ENCODE results near the gene GH2.
"Not testable (repeated sequence)": the region's sequence is repeated elsewhere in the genome, so short reads cannot be mapped to it uniquely, and the experiment has no call there.

The GH2 gene

DNA sequence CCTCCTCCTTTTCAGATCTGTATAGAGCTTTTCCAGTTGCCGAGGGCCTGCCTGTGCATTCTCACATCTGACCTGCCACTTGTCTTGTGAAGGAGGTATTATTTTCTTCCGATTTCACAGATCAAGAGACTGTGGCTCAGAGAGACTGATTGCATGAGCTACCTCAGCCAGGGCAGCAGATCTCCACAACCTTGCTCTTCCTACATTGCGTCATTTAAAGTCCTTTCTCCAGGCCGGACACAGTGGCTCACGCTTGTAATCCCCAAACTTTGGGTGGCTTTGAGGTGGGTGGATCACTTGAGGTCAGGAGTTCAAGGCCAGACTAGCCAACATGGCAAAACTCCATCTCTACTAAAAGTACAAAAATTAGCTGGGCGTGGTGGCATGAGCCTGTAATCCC is 38.3 kb upstream of the GH2 start:
- not testable (repeated sequence) for H3K9me3 ChIP-seq (ENCODE audit: control insufficient read depth, insufficient read depth, low read depth, low read length); H3K4me3 ChIP-seq (ENCODE audit: low read depth, low read length); H3K27ac ChIP-seq (ENCODE audit: extremely low read depth, low read depth, low read length); H3K4me1 ChIP-seq (ENCODE audit: control insufficient read depth, insufficient read depth, low read length); H3K36me3 ChIP-seq (ENCODE audit: control insufficient read depth in 2 of 2, insufficient read depth in 1 of 2, low read length in 2 of 2)
- POLR2A ChIA-PET: interaction anchor here (0.6 to 2.0 kb wide), 2 partner anchors 23 to 226 kb away, joined by 3 to 10 read pairs; no protein-coding TSS in a partner anchor
- CTCF ChIA-PET: interaction anchor here (0.6 to 4.5 kb wide), 35 partner anchors 8 to 371 kb away, joined by 3 to 58 read pairs (median 5); partner anchors contain the start of genes CD79B and CSHL1

DNA sequence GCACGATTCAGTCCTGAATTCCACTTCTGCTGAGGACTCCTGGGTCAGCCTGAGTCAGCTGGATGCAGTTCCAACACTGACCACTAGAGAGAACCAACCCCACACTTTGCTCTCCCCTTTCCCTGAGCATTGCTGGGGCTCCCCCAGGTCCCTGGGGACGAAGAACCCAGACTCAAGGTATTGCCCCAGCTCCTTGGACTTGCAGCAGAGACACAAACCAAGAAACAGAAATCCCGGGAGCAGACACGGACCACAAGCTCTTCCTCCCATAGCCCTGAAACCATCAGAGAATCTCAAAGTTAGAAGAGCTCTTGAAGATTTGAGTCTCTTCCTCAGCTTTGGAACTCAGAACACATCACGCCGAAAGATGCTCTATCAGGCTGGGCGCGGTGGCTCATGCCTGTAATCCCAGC is 37.6 kb upstream of the GH2 start:
- H3K9me3 ChIP-seq (ENCODE audit: control insufficient read depth, insufficient read depth, low read depth, low read length): no peaks in the 10 kb centered on the region
- TF ChIP-seq, protein P1, sequence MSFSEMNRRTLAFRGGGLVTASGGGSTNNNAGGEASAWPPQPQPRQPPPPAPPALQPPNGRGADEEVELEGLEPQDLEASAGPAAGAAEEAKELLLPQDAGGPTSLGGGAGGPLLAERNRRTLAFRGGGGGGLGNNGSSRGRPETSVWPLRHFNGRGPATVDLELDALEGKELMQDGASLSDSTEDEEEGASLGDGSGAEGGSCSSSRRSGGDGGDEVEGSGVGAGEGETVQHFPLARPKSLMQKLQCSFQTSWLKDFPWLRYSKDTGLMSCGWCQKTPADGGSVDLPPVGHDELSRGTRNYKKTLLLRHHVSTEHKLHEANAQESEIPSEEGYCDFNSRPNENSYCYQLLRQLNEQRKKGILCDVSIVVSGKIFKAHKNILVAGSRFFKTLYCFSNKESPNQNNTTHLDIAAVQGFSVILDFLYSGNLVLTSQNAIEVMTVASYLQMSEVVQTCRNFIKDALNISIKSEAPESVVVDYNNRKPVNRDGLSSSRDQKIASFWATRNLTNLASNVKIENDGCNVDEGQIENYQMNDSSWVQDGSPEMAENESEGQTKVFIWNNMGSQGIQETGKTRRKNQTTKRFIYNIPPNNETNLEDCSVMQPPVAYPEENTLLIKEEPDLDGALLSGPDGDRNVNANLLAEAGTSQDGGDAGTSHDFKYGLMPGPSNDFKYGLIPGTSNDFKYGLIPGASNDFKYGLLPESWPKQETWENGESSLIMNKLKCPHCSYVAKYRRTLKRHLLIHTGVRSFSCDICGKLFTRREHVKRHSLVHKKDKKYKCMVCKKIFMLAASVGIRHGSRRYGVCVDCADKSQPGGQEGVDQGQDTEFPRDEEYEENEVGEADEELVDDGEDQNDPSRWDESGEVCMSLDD (tag by site-specific recombination; IDR thresholded peaks at IDR 0.05): 0 out of 2 replicates have a peak, but pooled peaks have one; percentile 35
- TF ChIP-seq ZNF626 (tag by site-specific recombination; IDR thresholded peaks at IDR 0.05) (no peak), ZNF654 (tag by site-specific recombination; IDR thresholded peaks at IDR 0.05; ENCODE audit: low read depth) (peak; percentile 68), ZNF660 (tag by site-specific recombination; IDR thresholded peaks at IDR 0.05) (no peak)
- TF ChIP-seq, protein P2, sequence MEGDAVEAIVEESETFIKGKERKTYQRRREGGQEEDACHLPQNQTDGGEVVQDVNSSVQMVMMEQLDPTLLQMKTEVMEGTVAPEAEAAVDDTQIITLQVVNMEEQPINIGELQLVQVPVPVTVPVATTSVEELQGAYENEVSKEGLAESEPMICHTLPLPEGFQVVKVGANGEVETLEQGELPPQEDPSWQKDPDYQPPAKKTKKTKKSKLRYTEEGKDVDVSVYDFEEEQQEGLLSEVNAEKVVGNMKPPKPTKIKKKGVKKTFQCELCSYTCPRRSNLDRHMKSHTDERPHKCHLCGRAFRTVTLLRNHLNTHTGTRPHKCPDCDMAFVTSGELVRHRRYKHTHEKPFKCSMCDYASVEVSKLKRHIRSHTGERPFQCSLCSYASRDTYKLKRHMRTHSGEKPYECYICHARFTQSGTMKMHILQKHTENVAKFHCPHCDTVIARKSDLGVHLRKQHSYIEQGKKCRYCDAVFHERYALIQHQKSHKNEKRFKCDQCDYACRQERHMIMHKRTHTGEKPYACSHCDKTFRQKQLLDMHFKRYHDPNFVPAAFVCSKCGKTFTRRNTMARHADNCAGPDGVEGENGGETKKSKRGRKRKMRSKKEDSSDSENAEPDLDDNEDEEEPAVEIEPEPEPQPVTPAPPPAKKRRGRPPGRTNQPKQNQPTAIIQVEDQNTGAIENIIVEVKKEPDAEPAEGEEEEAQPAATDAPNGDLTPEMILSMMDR (tag by site-specific recombination; IDR thresholded peaks at IDR 0.05): peak; percentile 38; the same call in 1 of the 2 replicates
- ChIA-PET CTCF (interaction anchor here (0.6 to 4.5 kb wide), 48 partner anchors 9 to 496 kb away, joined by 3 to 58 read pairs (median 4); partner anchors contain the start of gene CD79B), POLR2A (interaction anchor here (2.0 kb wide), 1 partner anchor 227 kb away, joined by 10 read pairs; no protein-coding TSS in a partner anchor)
- no peak overlapping the region for H3K4me3 ChIP-seq (ENCODE audit: low read depth, low read length)
- H3K4me1 ChIP-seq (ENCODE audit: control insufficient read depth, insufficient read depth, low read length): no peaks in the 10 kb centered on the region
- no peaks in the 10 kb centered on the region for H3K36me3 ChIP-seq (ENCODE audit: control insufficient read depth in 2 of 2, insufficient read depth in 1 of 2, low read length in 2 of 2)
- no peak overlapping the region for H3K27ac ChIP-seq (ENCODE audit: extremely low read depth, low read depth, low read length)

DNA sequence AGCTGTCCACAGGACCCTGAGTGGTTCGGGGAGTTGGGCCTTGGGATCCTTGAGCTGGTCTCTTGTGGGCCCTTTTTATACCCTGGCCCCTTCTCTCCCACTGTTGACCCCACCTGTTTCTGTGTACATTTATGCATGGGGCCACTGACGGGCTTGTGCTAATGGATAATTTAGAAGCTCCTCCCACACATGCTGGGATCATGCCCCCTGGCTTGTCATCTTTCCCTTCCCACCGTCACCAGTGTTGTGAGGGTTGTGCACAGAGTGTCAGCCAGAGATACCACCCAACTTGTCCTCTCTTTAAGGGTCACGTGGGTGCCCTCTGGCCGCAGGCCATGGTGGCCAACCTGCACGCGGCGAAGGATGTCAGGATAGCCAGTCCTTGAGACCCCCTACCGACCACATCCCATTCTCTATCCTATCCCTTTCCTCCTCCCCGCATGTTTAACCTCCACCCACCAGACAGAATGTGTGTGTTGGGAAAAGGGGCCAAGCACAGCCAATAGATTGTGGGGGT is 37.1 kb upstream of the GH2 start, which contains the start of gene GH1:
TSS of gene GH1 (minus strand) at position 51 of the 517 bp plus-strand sequence. CDS start 63 bp downstream, outside the sequence.
- ChIA-PET CTCF (interaction anchor here (0.6 to 4.5 kb wide), 45 partner anchors 8 to 496 kb away, joined by 3 to 58 read pairs (median 4); partner anchors contain the start of gene CD79B), POLR2A (interaction anchor here (2.0 kb wide), 1 partner anchor 227 kb away, joined by 10 read pairs; no protein-coding TSS in a partner anchor)
- not testable (repeated sequence) for H3K4me1 ChIP-seq (ENCODE audit: control insufficient read depth, insufficient read depth, low read length); H3K4me3 ChIP-seq (ENCODE audit: low read depth, low read length); H3K36me3 ChIP-seq (ENCODE audit: control insufficient read depth in 2 of 2, insufficient read depth in 1 of 2, low read length in 2 of 2); H3K27ac ChIP-seq (ENCODE audit: extremely low read depth, low read depth, low read length); H3K9me3 ChIP-seq (ENCODE audit: control insufficient read depth, insufficient read depth, low read depth, low read length)

DNA sequence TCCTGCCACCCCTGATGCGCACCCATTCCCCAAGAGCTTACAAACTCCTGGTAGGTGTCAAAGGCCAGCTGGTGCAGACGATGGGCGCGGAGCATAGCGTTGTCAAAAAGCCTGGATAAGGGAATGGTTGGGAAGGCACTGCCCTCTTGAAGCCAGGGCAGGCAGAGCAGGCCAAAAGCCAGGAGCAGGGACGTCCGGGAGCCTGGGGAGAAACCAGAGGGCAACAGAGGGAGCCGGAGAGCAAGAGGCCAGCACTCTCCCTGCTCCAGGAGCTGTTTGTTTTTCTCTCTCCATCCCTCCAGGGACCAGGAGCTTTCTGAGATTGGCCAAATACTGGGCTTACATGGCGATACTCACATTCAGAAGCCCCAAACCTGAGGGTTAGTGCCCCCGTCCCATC is 36.6 kb upstream of the GH2 start:
- H3K4me3 ChIP-seq (ENCODE audit: low read depth, low read length): no peak overlapping the region
- H3K36me3 ChIP-seq (ENCODE audit: control insufficient read depth in 2 of 2, insufficient read depth in 1 of 2, low read length in 2 of 2): no peaks in the 10 kb centered on the region
- H3K4me1 ChIP-seq (ENCODE audit: control insufficient read depth, insufficient read depth, low read length): no peaks in the 10 kb centered on the region
- ChIA-PET CTCF (interaction anchor here (0.5 to 4.5 kb wide), 26 partner anchors 12 to 373 kb away, joined by 3 to 58 read pairs (median 5); partner anchors contain the start of gene CD79B), POLR2A (interaction anchor here (2.0 kb wide), 1 partner anchor 228 kb away, joined by 10 read pairs; no protein-coding TSS in a partner anchor)
- no peak overlapping the region for H3K27ac ChIP-seq (ENCODE audit: extremely low read depth, low read depth, low read length)
- TF ChIP-seq OVOL3 (tag by site-specific recombination; IDR thresholded peaks at IDR 0.05) (no peak), BCL11A (tag by site-specific recombination; IDR thresholded peaks at IDR 0.05; ENCODE audit: low read depth) (no peak), ZNF596 (tag by site-specific recombination; IDR thresholded peaks at IDR 0.05) (no peak), GLI2 (tag by site-specific recombination; IDR thresholded peaks at IDR 0.05; ENCODE audit: borderline replicate concordance, low read depth) (no peak), KLF10 (tag by site-specific recombination; IDR thresholded peaks at IDR 0.05) (no peak), ZNF701 (tag by site-specific recombination; IDR thresholded peaks at IDR 0.05) (no peak), ZNF121 (tag by site-specific recombination; IDR thresholded peaks at IDR 0.05) (no peak), ZNF140 (tag by site-specific recombination; IDR thresholded peaks at IDR 0.05) (no peak), ZBTB8A (tag by site-specific recombination; IDR thresholded peaks at IDR 0.05) (no peak), ZNF223 (tag by site-specific recombination; IDR thresholded peaks at IDR 0.05) (no peak)
- TF ChIP-seq, protein P3, sequence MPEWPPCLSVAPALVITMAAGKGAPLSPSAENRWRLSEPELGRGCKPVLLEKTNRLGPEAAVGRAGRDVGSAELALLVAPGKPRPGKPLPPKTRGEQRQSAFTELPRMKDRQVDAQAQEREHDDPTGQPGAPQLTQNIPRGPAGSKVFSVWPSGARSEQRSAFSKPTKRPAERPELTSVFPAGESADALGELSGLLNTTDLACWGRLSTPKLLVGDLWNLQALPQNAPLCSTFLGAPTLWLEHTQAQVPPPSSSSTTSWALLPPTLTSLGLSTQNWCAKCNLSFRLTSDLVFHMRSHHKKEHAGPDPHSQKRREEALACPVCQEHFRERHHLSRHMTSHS (tag by site-specific recombination; IDR thresholded peaks at IDR 0.05): no peak
- H3K9me3 ChIP-seq (ENCODE audit: control insufficient read depth, insufficient read depth, low read depth, low read length): no peaks in the 10 kb centered on the region
